ENCODE measurements around the gene UBE2F.
"Not testable (repeated sequence)": the region's sequence is repeated elsewhere in the genome, so short reads cannot be mapped to it uniquely, and the experiment has no call there.

Gene UBE2F

DNA sequence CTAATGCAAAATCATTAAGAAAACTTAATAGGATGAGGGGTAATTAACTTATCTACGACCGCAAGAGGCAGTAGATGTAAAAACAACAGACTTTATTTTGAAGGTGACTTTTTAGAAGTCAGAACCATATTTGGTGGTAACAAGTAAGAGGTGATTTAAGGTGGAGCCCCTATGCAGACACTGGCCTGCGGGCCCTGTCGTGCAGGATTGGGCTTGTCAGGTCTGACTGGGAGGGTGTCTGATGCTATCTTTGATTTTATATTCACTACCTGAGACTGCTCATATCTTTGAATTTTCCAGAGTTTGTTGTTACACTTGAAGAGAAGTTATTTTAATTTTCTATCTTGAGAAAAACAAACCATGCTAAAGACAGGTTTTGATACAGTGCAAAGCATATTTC is 64.9 kb downstream of the UBE2F start:
- H3K4me3 Mint-ChIP-seq, result no peak overlapping the region
- peak overlapping the region; percentile 78 for H3K27ac Mint-ChIP-seq
- ATAC-seq, result no peak

DNA sequence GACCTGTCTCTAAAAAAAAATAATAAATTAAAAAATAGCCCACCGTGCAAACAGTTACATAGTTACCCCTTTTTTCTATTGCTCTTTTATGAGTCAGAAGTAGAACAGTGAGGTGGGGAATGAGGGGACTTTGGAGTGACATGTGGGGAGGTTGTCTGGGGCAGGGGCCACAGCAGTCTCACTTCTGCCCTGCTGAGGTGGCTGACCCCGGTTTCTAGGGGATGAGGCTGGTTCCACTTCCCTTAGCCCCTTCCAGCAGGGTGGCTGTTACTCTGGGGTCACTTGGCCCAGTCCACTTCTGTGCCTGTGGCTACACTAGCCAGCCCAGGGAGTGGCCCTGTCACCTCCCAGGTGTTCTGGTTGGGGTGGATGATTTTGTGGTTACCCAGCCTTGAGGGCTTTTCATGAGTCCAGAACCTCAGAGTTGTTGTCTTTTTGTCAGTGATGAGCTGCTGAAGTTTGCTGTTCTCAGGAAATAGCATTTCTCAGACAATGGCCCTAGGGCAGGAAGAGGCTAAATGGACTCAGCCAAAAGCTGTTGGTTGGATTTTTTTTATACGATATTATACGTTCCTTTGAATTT is 66.0 kb downstream of the UBE2F start:
- Mint-ChIP-seq H3K27ac (peak overlapping the region; percentile 10), H3K4me1 (no peaks in the 10 kb centered on the region)

More for the DNA sequence above, 64.9 kb downstream of the UBE2F start:
- peaks cover 99% of the 10 kb centered on the region for H3K36me3 Mint-ChIP-seq
- no peaks in the 10 kb centered on the region for H3K4me1 Mint-ChIP-seq
- H3K9me3 Mint-ChIP-seq, result no peaks in the 10 kb centered on the region
- DNase-seq (ENCODE audit: low spot score in 2 of 2), result no peak

DNA sequence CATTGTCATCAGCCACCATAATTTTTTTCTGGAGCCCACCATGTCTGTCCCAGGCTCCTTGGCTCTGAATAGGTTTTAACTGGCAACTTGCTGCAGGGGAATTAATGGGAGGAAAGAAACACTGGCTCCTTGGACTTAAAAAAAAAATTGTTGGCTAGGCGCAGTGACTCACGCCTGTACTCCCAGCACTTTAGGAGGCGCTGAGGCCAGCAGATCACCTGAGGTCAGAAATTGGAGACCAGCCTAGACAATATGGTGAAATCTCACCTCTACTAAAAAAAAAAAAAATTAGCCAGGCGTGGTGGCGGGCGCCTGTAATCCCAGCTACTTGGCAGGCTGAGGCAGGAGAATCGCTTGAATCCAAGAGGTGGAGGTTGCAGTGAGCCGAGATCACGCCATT is 67.2 kb downstream of the UBE2F start:
- not testable (repeated sequence) for H3K4me1 Mint-ChIP-seq; ATAC-seq; H3K27ac Mint-ChIP-seq; H3K4me3 Mint-ChIP-seq; DNase-seq (ENCODE audit: low spot score in 2 of 2); H3K9me3 Mint-ChIP-seq
- H3K36me3 Mint-ChIP-seq, result peaks cover 100% of the 10 kb centered on the region

More for the DNA sequence above, 66.0 kb downstream of the UBE2F start:
- DNase-seq (ENCODE audit: low spot score in 2 of 2) (no peak), ATAC-seq (no peak)
- Mint-ChIP-seq H3K9me3 (no peaks in the 10 kb centered on the region), H3K36me3 (peaks cover 99% of the 10 kb centered on the region), H3K4me3 (no peak overlapping the region)

DNA sequence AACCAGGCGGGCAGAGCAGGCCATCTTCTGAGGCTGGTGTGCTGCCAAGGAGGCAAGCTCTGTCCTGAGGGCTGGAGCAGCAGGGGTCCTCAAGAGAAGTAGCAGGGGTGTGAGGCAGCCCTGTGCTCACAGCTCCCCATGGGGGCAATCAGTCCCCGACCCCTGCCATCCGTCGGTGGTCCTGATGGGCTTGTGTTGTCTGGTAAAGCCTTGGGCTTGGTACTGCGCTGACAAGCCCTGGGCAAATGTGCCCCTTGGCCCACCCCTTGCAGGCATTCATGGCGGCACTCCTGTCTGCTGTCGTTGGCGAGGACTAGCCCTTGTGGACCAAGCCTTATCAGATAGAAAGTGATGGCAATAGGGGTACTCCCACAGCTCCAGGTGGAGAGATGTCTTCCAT is 71.4 kb downstream of the UBE2F start:
- H3K36me3 Mint-ChIP-seq, result peaks cover 85% of the 10 kb centered on the region
- ATAC-seq, result no peak
- H3K27ac Mint-ChIP-seq, result peak overlapping the region; percentile 50

DNA sequence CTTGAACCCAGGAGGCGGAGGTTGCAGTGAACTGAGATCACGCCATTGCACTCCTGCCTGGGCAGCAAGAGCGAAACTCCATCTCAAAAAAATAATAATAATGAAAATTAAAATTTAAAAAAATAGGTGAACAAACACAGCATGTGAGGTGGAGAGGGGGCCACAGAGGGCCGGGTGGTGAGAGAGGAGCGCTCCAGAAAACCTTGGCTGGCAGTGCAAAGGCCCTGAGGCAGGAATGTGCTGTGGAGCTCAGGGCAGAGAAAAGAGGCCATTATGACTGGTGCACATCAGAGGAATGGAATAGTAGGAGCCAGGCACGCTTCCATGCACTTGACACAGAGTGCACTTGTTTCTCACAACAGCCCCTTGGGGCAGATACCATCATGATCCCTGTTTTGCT is 72.3 kb downstream of the UBE2F start:
- peak overlapping the region; percentile 89 for H3K27ac Mint-ChIP-seq
- H3K4me3 Mint-ChIP-seq, result no peak overlapping the region
- no peaks in the 10 kb centered on the region for H3K9me3 Mint-ChIP-seq
- ATAC-seq (no peak), DNase-seq (ENCODE audit: low spot score in 2 of 2) (no peak)
- peaks cover 80% of the 10 kb centered on the region for H3K36me3 Mint-ChIP-seq
- H3K4me1 Mint-ChIP-seq, result peaks cover 10% of the 10 kb centered on the region

More for the DNA sequence above, 71.4 kb downstream of the UBE2F start:
- Mint-ChIP-seq H3K4me3 (no peak overlapping the region), H3K4me1 (peaks cover 10% of the 10 kb centered on the region), H3K9me3 (no peaks in the 10 kb centered on the region)
- DNase-seq (ENCODE audit: low spot score in 2 of 2), result no peak

- peaks cover 10% of the 10 kb centered on the region for H3K4me1 Mint-ChIP-seq
- H3K9me3 Mint-ChIP-seq, result no peaks in the 10 kb centered on the region
- peak overlapping the region; percentile 89 for H3K27ac Mint-ChIP-seq
- H3K36me3 Mint-ChIP-seq, result peaks cover 72% of the 10 kb centered on the region
- ATAC-seq (no peak), DNase-seq (ENCODE audit: low spot score in 2 of 2) (no peak)
- no peak overlapping the region for H3K4me3 Mint-ChIP-seq
Observed at GRCh38 chr2:238039985-238040384, 73.2 kb downstream of the UBE2F start.

DNA sequence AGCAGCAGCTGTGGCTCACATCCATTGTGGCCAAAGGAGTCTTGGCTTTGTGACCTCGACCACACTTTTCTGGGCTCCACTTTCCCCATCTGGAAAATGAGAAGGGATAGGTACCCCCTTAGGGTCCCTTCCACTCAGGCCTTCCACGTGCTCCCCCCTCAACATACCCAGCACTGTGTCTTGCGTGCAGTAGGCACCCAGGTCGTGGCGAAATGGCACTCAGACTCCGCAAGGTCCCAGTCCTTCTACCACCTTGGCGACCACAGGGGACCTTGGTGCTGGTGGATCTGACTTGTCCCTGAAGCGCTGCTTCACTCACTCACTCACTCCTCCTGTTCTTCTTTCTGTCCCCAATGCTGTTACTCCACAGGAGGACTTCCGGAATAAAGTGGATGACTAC is 74.1 kb downstream of the UBE2F start:
- no peak for DNase-seq (ENCODE audit: low spot score in 2 of 2)
- no peak overlapping the region for H3K4me3 Mint-ChIP-seq
- H3K36me3 Mint-ChIP-seq, result peaks cover 71% of the 10 kb centered on the region
- H3K27ac Mint-ChIP-seq, result peak overlapping the region; percentile 89
- H3K9me3 Mint-ChIP-seq, result no peaks in the 10 kb centered on the region
- peaks cover 10% of the 10 kb centered on the region for H3K4me1 Mint-ChIP-seq
- no peak for ATAC-seq

- Mint-ChIP-seq H3K4me3 (no peak overlapping the region), H3K4me1 (peaks cover 10% of the 10 kb centered on the region), H3K36me3 (peaks cover 71% of the 10 kb centered on the region), H3K27ac (peak overlapping the region; percentile 89), H3K9me3 (no peaks in the 10 kb centered on the region)
- DNase-seq (ENCODE audit: low spot score in 2 of 2) (no peak), ATAC-seq (no peak)
Observed at GRCh38 chr2:238042090-238042489, 75.3 kb downstream of the UBE2F start.

DNA sequence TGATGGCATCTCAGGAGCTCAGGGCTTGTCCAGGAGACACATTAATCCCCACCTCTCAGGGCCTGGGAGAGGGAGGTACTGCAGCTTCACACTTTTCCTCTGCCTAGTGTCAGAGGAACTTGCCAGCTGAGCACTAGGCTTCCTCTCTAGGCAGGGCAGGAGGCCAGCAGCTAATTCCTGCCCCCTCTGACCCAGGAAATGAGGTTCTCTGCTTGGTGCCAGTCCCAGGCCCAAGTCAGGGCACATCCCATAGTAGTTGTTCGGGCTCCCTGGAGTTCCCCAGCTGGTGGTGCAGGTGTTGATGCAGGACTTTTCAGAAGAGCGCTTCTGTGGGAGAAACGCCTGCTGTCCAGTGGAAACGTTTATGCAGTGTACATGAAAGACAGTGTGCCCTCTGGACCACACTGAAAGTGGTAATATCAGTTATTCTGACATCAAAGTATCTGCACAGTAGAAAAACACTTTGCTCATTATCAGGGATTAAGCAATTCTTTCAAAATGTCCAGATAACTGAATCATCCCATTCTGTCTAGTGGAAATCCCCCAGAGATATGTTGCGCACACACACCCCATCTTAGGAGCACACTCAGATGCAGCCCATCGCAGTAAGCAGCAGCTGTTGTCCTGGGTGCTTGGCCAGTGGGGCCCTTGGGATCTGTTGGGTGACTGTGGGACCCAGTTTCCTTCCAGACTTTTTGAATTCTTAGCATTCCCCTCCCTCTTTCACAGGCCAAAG is 76.2 kb downstream of the UBE2F start:
- peak overlapping the region; percentile 34 for H3K27ac Mint-ChIP-seq
- H3K9me3 Mint-ChIP-seq, result peaks cover 7% of the 10 kb centered on the region
- no peak for ATAC-seq
- H3K4me1 Mint-ChIP-seq, result peaks cover 10% of the 10 kb centered on the region
- no peak overlapping the region for H3K4me3 Mint-ChIP-seq
- no peak for DNase-seq (ENCODE audit: low spot score in 2 of 2)
- peaks cover 61% of the 10 kb centered on the region for H3K36me3 Mint-ChIP-seq

GRCh38 chr2:238043851-238044250 is 77.0 kb downstream of the UBE2F start:
- ATAC-seq, result no peak
- peaks cover 53% of the 10 kb centered on the region for H3K36me3 Mint-ChIP-seq

GRCh38 chr2:238045575-238045974 is 78.8 kb downstream of the UBE2F start:
- H3K4me3 Mint-ChIP-seq, result no peak overlapping the region
- H3K36me3 Mint-ChIP-seq, result peaks cover 51% of the 10 kb centered on the region
- ATAC-seq, result no peak
- no peak for DNase-seq (ENCODE audit: low spot score in 2 of 2)
- H3K9me3 Mint-ChIP-seq, result peaks cover 10% of the 10 kb centered on the region
- H3K27ac Mint-ChIP-seq, result no peak overlapping the region
- H3K4me1 Mint-ChIP-seq, result peaks cover 6% of the 10 kb centered on the region

More at GRCh38 chr2:238043851-238044250, 77.0 kb downstream of the UBE2F start:
- no peak for DNase-seq (ENCODE audit: low spot score in 2 of 2)
- H3K9me3 Mint-ChIP-seq, result peaks cover 10% of the 10 kb centered on the region
- H3K4me3 Mint-ChIP-seq, result no peak overlapping the region
- peaks cover 10% of the 10 kb centered on the region for H3K4me1 Mint-ChIP-seq
- peak overlapping the region; percentile 6 for H3K27ac Mint-ChIP-seq

DNA sequence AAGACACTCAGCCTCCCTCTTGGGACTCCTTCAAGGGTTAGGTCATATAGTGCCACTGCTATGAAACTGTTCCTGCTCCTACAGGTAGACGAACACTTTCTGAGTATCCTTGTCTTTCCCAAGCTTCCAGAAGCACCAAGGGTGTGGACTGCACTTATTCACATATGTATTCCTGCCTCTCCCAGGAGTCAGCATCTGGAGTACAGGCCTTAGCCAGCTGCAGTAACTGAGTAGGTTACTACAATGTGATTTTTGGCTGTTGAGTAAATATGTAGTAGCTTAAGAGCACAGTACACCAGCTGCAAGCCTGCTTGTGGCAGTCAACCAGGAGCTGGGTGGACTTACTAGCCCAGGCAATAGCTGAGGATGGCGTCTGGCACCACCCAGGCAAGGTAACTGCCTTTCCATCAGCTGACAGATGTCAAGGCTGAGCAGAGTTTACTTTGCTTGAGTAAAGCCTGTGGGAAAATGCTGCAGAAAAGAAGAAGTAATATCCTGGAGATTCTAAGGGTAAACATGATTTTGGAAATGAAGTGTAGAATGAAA is 80.0 kb downstream of the UBE2F start:
- Mint-ChIP-seq H3K36me3 (peaks cover 39% of the 10 kb centered on the region), H3K4me3 (no peak overlapping the region), H3K4me1 (no peaks in the 10 kb centered on the region), H3K9me3 (peaks cover 10% of the 10 kb centered on the region), H3K27ac (no peak overlapping the region)
- DNase-seq (ENCODE audit: low spot score in 2 of 2) (no peak), ATAC-seq (no peak)

DNA sequence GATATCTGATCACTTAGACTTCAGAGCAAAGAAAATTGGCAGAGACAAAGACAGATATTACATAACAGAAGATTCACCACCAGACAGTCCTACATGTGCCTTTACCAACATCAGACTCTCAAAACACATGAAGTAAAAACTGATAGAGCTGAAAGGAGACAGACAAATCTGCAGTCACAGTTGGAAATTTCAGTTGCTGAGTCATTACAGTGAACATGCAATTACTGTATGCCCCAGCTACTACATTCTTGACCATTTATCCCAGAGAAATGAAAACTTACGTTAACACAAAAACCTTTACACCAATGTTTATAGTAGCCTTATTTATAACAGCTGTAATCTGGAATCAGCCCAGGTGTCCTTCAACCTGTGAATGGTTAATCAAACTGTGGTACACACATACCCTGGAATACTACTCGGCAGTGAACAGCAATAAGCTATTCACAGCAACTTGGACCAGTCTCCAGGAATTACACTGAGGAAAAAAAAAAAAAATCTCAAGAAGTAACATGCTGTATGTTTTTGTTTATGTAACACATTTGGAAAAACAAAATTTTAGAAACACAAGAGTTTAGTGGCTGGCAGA is 86.5 kb downstream of the UBE2F start:
- peaks cover 5% of the 10 kb centered on the region for H3K4me1 Mint-ChIP-seq
- H3K9me3 Mint-ChIP-seq, result peaks cover 3% of the 10 kb centered on the region
- no peak overlapping the region for H3K27ac Mint-ChIP-seq

GRCh38 chr2:238055841-238056240 is 89.0 kb downstream of the UBE2F start:
- ATAC-seq (no peak), DNase-seq (ENCODE audit: low spot score in 2 of 2) (no peak)
- H3K4me1 Mint-ChIP-seq, result peaks cover 21% of the 10 kb centered on the region
- no peaks in the 10 kb centered on the region for H3K36me3 Mint-ChIP-seq
- peaks cover 2% of the 10 kb centered on the region for H3K9me3 Mint-ChIP-seq
- H3K4me3 Mint-ChIP-seq, result no peak overlapping the region
- no peak overlapping the region for H3K27ac Mint-ChIP-seq

More for the DNA sequence above, 86.5 kb downstream of the UBE2F start:
- DNase-seq (ENCODE audit: low spot score in 2 of 2), result no peak
- no peak overlapping the region for H3K4me3 Mint-ChIP-seq
- no peak for ATAC-seq
- H3K36me3 Mint-ChIP-seq, result no peaks in the 10 kb centered on the region

DNA sequence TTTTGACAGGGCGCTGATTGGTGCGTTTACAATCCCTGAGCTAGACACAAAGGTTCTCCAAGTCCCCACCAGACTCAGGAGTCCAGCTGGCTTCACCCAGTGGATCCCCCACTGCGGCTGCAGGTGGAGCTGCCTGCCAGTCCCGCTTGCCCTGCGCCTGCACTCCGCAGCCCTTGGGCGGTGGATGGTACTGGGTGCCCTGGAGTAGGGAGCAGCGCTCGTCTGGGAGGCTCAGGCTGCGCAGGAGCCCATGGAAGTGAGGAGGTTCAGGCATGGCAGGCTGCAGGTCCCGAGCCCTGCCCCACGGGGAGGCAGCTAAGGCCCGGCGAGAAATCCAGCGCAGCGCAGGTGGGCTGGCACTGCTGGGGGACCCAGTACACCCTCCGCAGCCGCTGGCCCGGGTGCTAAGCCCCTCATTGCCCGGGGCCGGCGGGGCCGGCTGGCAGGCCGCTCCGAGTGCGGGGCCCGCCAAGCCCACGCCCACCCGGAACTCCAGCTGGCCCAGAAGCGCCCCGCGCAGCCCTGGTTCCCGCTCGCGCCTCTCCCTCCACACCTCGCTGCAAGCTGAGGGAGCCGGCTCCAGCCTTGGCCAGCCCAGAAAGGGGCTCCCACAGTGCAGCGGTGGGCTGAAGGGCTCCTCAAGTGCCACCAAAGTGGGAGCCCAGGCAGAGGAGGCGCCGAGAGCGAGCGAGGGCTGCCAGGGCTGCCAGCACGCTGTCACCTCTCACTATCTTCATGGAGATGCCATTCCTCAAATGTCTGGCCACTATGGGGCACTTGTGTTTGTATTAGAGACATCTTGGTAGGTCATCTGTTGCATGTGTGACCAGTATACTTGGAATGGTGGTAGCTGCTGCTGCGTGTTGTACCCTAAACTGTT is 91.1 kb downstream of the UBE2F start:
- Mint-ChIP-seq H3K4me1 (peaks cover 38% of the 10 kb centered on the region), H3K36me3 (peaks cover 10% of the 10 kb centered on the region)
- not testable (repeated sequence) for H3K4me3 Mint-ChIP-seq; ATAC-seq; DNase-seq (ENCODE audit: low spot score in 2 of 2); H3K27ac Mint-ChIP-seq; H3K9me3 Mint-ChIP-seq

All from stimulated activated effector memory CD8-positive, alpha-beta T cell treated with anti-CD3 and anti-CD28 coated beads, Interleukin-12 subunit alpha, Interleukin-12 subunit beta, amount 100 ng/mL, for 72 hours (primary cell).